ENCODE measurements around the gene STARD7.

Gene STARD7

GRCh38 chr2:96150007-96150640, 58.5 kb downstream of the STARD7 start:
- Histone ChIP-seq H3K4me3 (ENCODE audit: low read depth, low read length) (no peak overlapping the region), H3K36me3 (ENCODE audit: control insufficient read depth in 2 of 2, insufficient read depth in 1 of 2, low read length in 2 of 2) (no peaks in the 10 kb centered on the region), H3K4me1 (ENCODE audit: control insufficient read depth, insufficient read depth, low read length) (peaks cover 9% of the 10 kb centered on the region; the same call in 1 of the 2 replicates), H3K9me3 (ENCODE audit: control insufficient read depth, insufficient read depth, low read depth, low read length) (no peaks in the 10 kb centered on the region), H3K27ac (ENCODE audit: extremely low read depth, low read depth, low read length) (no peak overlapping the region)
- CTCF ChIA-PET: interaction anchor here (0.7 to 2.9 kb wide), 3 partner anchors 24 to 157 kb away, joined by 4 to 17 read pairs (median 5); no protein-coding TSS in a partner anchor
- no peak for TF ChIP-seq ZNF548 (tag by site-specific recombination; IDR thresholded peaks at IDR 0.05)
- TF ChIP-seq ZNF561 (tag by site-specific recombination; IDR thresholded peaks at IDR 0.05; ENCODE audit: borderline replicate concordance): no peak
- TF ChIP-seq ZNF132 (tag by site-specific recombination; IDR thresholded peaks at IDR 0.05; ENCODE audit: borderline replicate concordance): no peak
- TF ChIP-seq ZNF121 (tag by site-specific recombination; IDR thresholded peaks at IDR 0.05): no peak
- TF ChIP-seq ZNF18 (tag by site-specific recombination; IDR thresholded peaks at IDR 0.05): no peak
- no peak for TF ChIP-seq ZNF184 (tag by site-specific recombination; IDR thresholded peaks at IDR 0.05)
- TF ChIP-seq SP7 (tag by site-specific recombination; IDR thresholded peaks at IDR 0.05): no peak
- TF ChIP-seq ZNF629 (tag by site-specific recombination; IDR thresholded peaks at IDR 0.05): no peak
- no peak for TF ChIP-seq GLIS1 (tag by site-specific recombination; IDR thresholded peaks at IDR 0.05)
- no peak for TF ChIP-seq ZXDB (tag by site-specific recombination; IDR thresholded peaks at IDR 0.05)
- TF ChIP-seq ZNF645 (tag by site-specific recombination; IDR thresholded peaks at IDR 0.05): no peak
- TF ChIP-seq ZBTB26 (tag by site-specific recombination; optimal IDR thresholded peaks at IDR 0.05): no peak
- no peak for TF ChIP-seq ZSCAN16 (tag by site-specific recombination; IDR thresholded peaks at IDR 0.05)
- no peak for TF ChIP-seq YY2 (tag by site-specific recombination; IDR thresholded peaks at IDR 0.05)
- TF ChIP-seq IKZF3 (tag by site-specific recombination; IDR thresholded peaks at IDR 0.05): no peak
- no peak for TF ChIP-seq ZNF138 (tag by site-specific recombination; IDR thresholded peaks at IDR 0.05; ENCODE audit: borderline replicate concordance)
- TF ChIP-seq KLF9 (tag by site-specific recombination; IDR thresholded peaks at IDR 0.05; ENCODE audit: low read depth): no peak
- TF ChIP-seq KLF16 (tag by site-specific recombination; IDR thresholded peaks at IDR 0.05): no peak
- no peak for TF ChIP-seq ZNF776 (tag by site-specific recombination; IDR thresholded peaks at IDR 0.05; ENCODE audit: borderline replicate concordance)
- POLR2A ChIA-PET: no interaction called here

GRCh38 chr2:96148410-96149217, 60.0 kb downstream of the STARD7 start:
- H3K4me3 ChIP-seq (ENCODE audit: low read depth, low read length): no peak overlapping the region
- H3K4me1 ChIP-seq (ENCODE audit: control insufficient read depth, insufficient read depth, low read length): peaks cover 9% of the 10 kb centered on the region; the same call in 1 of the 2 replicates
- H3K27ac ChIP-seq (ENCODE audit: extremely low read depth, low read depth, low read length): no peak overlapping the region
- POLR2A ChIA-PET: no interaction called here
- CTCF ChIA-PET: interaction anchor here (0.5 to 2.9 kb wide), 5 partner anchors 11 to 136 kb away, joined by 3 to 17 read pairs (median 4); no protein-coding TSS in a partner anchor
- H3K36me3 ChIP-seq (ENCODE audit: control insufficient read depth in 2 of 2, insufficient read depth in 1 of 2, low read length in 2 of 2): no peaks in the 10 kb centered on the region
- H3K9me3 ChIP-seq (ENCODE audit: control insufficient read depth, insufficient read depth, low read depth, low read length): no peaks in the 10 kb centered on the region
- TF ChIP-seq ZBTB10 (tag by site-specific recombination; IDR thresholded peaks at IDR 0.05) (no peak), ZNF513 (tag by site-specific recombination; IDR thresholded peaks at IDR 0.05) (no peak), ZFHX2 (tag by site-specific recombination; conservative IDR thresholded peaks at IDR 0.05) (peak; percentile 81), ZNF292 (tag by site-specific recombination; IDR thresholded peaks at IDR 0.05; ENCODE audit: borderline replicate concordance, low read depth) (no peak), ZNF544 (tag by site-specific recombination; IDR thresholded peaks at IDR 0.05) (no peak), SP7 (tag by site-specific recombination; IDR thresholded peaks at IDR 0.05) (peak; percentile 27; the same call in 1 of the 2 replicates), ZNF239 (tag by site-specific recombination; IDR thresholded peaks at IDR 0.05) (no peak), ZNF184 (tag by site-specific recombination; IDR thresholded peaks at IDR 0.05) (no peak), ZFP41 (tag by site-specific recombination; IDR thresholded peaks at IDR 0.05; ENCODE audit: borderline replicate concordance) (no peak), KLF9 (tag by site-specific recombination; IDR thresholded peaks at IDR 0.05; ENCODE audit: low read depth) (no peak)

Measured in HEK293 (cell line).